Prostate gland (tissue), 2 donors: ENCODE data around the gene MAT2B. TPM values are rescaled to one million over a fixed set of nuclear protein-coding genes. Genes with fewer than 3 reads are reported as not detected.
"Not testable (repeated sequence)": the region's sequence is repeated elsewhere in the genome, so short reads cannot be mapped to it uniquely, and the experiment has no call there.

Source experiments
- DNase-seq: peaks from one replicate; pipeline ENCODE4 v3.0.0-alpha.2; 2019; ENCODE audit warnings: low spot score
- H3K27ac ChIP-seq, 2 donors: fragments of 200-600 bp; sonication (generic); 2 replicates each; pipeline ENCODE4 v1.5.1; 2017 to 2019
- H3K27me3 ChIP-seq: fragments of 200-600 bp; sonication (generic); replicated peaks from 2 replicates; pipeline ENCODE4 v1.5.1; 2019; ENCODE audit not compliant: insufficient read depth
- H3K36me3 ChIP-seq, 2 donors: fragments of 200-600 bp; sonication (generic); 1 replicate in 1 of 2; 2 replicates in 1 of 2; pipeline versions ENCODE4 v1.5.1 to v1.8.1; 2017 to 2019
- H3K4me1 ChIP-seq: fragments of 200-600 bp; sonication (generic); replicated peaks from 2 replicates; pipeline ENCODE4 v1.5.1; 2019
- H3K4me3 ChIP-seq, 2 donors: fragments of 200-600 bp; sonication (generic); 2 replicates each; pipeline ENCODE4 v1.5.1; 2017 to 2019
- H3K9me3 ChIP-seq: fragments of 200-600 bp; sonication (generic); 2 replicates; pipeline ENCODE4 v1.5.1; 2017
- CTCF ChIP-seq, 4 experiments: fragments of 200-600 bp in 2 of 4; fragments of 450-650 bp in 2 of 4; sonication (generic) in 2 of 4; IDR thresholded peaks; 1 replicate in 3 of 4; 2 replicates in 1 of 4; pipeline ENCODE4 v1.5.1; 2016 to 2019; ENCODE audit warnings: antibody characterized with exemption in 4 of 4, mild to moderate bottlenecking in 2 of 4, moderate library complexity in 2 of 4
- POLR2A ChIP-seq: fragments of 450-650 bp; IDR thresholded peaks from one replicate; pipeline ENCODE4 v1.6.1; 2016; ENCODE audit warnings: antibody characterized with exemption, mild to moderate bottlenecking
- POLR2AphosphoS5 ChIP-seq: sonication (generic); formaldehyde crosslinking; IDR thresholded peaks from one replicate; pipeline ENCODE4 v1.6.1; 2017; ENCODE audit warnings: antibody characterized with exemption
- WGBS: methylation state at CpG from one replicate; pipeline ENCODE4 v1.1.5; 2018; 5-methylcytosine and 5-hydroxymethylcytosine counted together
- intact Hi-C: fragments of 100-400 bp; cut with DNase I; formaldehyde crosslinking; loops from one replicate; pipeline ENCODE4 v1.14.2; 2022
- total RNA-seq, 2 donors: library from RNA; depleted of rRNA; stranded (reverse); fragments of >200 nt; gene quantifications; one replicate each; pipeline ENCODE4 v1.1.0, GENCODE V29; 2016

The MAT2B gene
- total RNA-seq, 2 donors from 2014 or later = 53.9 to 68.5 TPM

DNA sequence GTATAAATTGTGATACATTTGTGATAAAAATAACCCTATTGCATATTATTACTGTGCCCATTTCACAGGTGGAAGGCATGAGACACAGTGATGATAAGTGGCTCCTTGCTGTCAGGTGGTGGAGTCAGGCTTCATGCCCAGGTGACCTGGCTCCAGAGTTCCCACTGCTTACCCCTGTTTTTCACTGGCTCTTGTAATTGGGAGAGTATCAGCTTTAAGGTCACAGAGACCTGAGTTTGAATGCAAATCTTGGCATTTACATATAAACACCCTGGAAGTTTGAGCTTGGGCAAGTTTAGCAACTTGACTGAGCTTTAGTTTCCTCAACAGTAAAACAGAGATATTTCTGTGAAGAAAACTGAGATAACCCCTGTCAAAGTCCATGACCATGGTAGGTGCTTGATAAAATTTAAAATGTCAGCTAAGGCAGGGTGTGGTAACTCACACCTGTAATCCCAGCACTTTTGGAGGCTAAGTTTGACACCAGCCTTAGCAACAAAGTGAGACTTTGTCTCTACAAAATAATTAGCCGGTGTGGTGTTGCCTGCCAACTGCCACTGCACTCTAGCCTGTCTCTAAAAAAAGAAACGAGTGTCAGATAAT, 29.2 kb downstream of the MAT2B start:
- intact Hi-C loops = no loop called here
- H3K36me3 ChIP-seq = no peaks in the 10 kb centered on the region
- H3K4me3 ChIP-seq = no peak overlapping the region
- H3K4me1 ChIP-seq = no peaks in the 10 kb centered on the region
- no peaks in the 10 kb centered on the region for H3K27me3 ChIP-seq
- DNase-seq = no peak
- no peaks in the 10 kb centered on the region for H3K9me3 ChIP-seq
- 71% methylated on average over 2 of the region's 2 CpGs for WGBS
- H3K27ac ChIP-seq = no peak overlapping the region
- no peak for TF ChIP-seq POLR2AphosphoS5
- TF ChIP-seq POLR2A = no peak
- TF ChIP-seq CTCF (IDR thresholded peaks at IDR 0.05) = no peak

GRCh38 chr5:163535290-163535689, 29.9 kb downstream of the MAT2B start:
- TF ChIP-seq POLR2A (no peak), CTCF (IDR thresholded peaks at IDR 0.05) (no peak), POLR2AphosphoS5 (no peak)
- no peak overlapping the region for H3K27ac ChIP-seq
- H3K4me1 ChIP-seq = no peaks in the 10 kb centered on the region
- no peak overlapping the region for H3K4me3 ChIP-seq
- intact Hi-C loops = no loop called here
- no peaks in the 10 kb centered on the region for H3K36me3 ChIP-seq
- 74% methylated on average over 3 of the region's 3 CpGs for WGBS
- H3K9me3 ChIP-seq = no peaks in the 10 kb centered on the region
- no peak for DNase-seq
- no peaks in the 10 kb centered on the region for H3K27me3 ChIP-seq

DNA sequence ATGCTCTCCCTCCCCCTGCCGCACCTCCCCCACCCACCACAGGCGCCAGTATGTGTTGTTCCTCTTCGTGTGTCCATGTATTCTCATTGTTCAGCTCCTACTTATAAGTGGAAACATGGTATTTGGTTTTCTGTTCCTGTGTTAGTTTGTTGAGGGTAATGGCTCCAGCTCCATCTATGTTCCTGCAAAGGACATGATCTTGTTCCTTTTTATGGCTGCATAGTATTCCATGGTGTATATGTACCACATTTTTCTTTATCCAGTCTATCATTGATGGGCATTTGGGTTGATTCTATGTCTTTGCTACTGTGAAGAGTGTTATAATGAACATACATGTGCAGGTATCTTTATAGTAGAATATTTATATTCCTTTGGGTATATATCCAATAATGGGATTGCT, 31.0 kb downstream of the MAT2B start:
- H3K27ac ChIP-seq, H3K4me3 ChIP-seq, H3K27me3 ChIP-seq, H3K4me1 ChIP-seq, H3K36me3 ChIP-seq, H3K9me3 ChIP-seq, DNase-seq, intact Hi-C loops: not testable (repeated sequence)
- 96% methylated on average over 3 of the region's 3 CpGs for WGBS

DNA sequence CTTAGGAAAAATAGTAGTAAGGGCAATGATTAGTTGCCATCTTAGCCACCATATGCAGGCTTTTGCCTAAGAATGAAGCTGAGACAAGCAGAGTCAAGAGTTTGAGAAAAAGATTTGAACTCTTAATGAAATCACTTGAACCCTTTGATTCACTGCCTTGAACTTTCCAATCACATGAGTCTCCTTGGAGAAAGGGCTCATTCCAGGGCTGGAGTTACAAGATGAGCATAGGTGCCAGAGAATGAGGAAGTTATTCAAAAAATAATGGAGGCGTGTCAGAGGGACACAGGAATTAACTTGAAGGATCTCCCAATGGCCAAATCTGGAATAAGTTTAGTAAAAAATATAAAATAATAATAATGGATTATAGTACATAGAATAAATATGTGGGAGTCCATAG, 35.3 kb downstream of the MAT2B start:
- intact Hi-C loops = no loop called here
- DNase-seq = no peak

GRCh38 chr5:163542771-163543170, 37.4 kb downstream of the MAT2B start:
- Histone ChIP-seq H3K4me1 (no peaks in the 10 kb centered on the region), H3K9me3 (no peaks in the 10 kb centered on the region), H3K27me3 (no peaks in the 10 kb centered on the region), H3K27ac (no peak overlapping the region), H3K4me3 (no peak overlapping the region), H3K36me3 (no peaks in the 10 kb centered on the region)
- intact Hi-C loops = no loop called here
- no peak for DNase-seq
- no peak for TF ChIP-seq POLR2AphosphoS5
- no peak for TF ChIP-seq POLR2A
- TF ChIP-seq CTCF (IDR thresholded peaks at IDR 0.05) = no peak
- 76% methylated on average over 2 of the region's 2 CpGs for WGBS

More for the DNA sequence above, 35.3 kb downstream of the MAT2B start:
- H3K4me3 ChIP-seq = no peak overlapping the region
- H3K27ac ChIP-seq = no peak overlapping the region
- TF ChIP-seq POLR2A (no peak), POLR2AphosphoS5 (no peak), CTCF (IDR thresholded peaks at IDR 0.05) (no peak)
- H3K4me1 ChIP-seq = no peaks in the 10 kb centered on the region
- H3K36me3 ChIP-seq = no peaks in the 10 kb centered on the region
- H3K9me3 ChIP-seq = no peaks in the 10 kb centered on the region
- WGBS = 71% methylated on average over 1 of the region's 1 CpG
- no peaks in the 10 kb centered on the region for H3K27me3 ChIP-seq
